ENCODE measurements around the gene LIG4. TPM values are rescaled to one million over a fixed set of nuclear protein-coding genes. Genes with fewer than 3 reads are reported as not detected.

The LIG4 gene
- total RNA-seq, 4 donors from 2014 or later: 10.2 to 18.7 (median 14.9) TPM

- DNase-seq: no peak
- H3K9me3 ChIP-seq: no peaks in the 10 kb centered on the region
- TF ChIP-seq POLR2A (IDR thresholded peaks at IDR 0.05): no peak
- TF ChIP-seq, protein P1, sequence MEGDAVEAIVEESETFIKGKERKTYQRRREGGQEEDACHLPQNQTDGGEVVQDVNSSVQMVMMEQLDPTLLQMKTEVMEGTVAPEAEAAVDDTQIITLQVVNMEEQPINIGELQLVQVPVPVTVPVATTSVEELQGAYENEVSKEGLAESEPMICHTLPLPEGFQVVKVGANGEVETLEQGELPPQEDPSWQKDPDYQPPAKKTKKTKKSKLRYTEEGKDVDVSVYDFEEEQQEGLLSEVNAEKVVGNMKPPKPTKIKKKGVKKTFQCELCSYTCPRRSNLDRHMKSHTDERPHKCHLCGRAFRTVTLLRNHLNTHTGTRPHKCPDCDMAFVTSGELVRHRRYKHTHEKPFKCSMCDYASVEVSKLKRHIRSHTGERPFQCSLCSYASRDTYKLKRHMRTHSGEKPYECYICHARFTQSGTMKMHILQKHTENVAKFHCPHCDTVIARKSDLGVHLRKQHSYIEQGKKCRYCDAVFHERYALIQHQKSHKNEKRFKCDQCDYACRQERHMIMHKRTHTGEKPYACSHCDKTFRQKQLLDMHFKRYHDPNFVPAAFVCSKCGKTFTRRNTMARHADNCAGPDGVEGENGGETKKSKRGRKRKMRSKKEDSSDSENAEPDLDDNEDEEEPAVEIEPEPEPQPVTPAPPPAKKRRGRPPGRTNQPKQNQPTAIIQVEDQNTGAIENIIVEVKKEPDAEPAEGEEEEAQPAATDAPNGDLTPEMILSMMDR (IDR thresholded peaks at IDR 0.05): peak; percentile 19 to 77 (median 66)
- H3K4me1 ChIP-seq: no peaks in the 10 kb centered on the region
- H3K27me3 ChIP-seq: no peaks in the 10 kb centered on the region
- no peak overlapping the region for H3K27ac ChIP-seq
- no peaks in the 10 kb centered on the region for H3K36me3 ChIP-seq
- WGBS, 2 donors: 92 to 96% methylated on average over 1 of the region's 1 CpG
- intact Hi-C loops (cut with DNase I): no loop called here
- H3K4me3 ChIP-seq (replicated peaks in 1 of 3): no peak overlapping the region
Observed at GRCh38 chr13:108227651-108228272, 12.4 kb upstream of the LIG4 start.

GRCh38 chr13:108226184-108226583 is 10.8 kb upstream of the LIG4 start:
- Histone ChIP-seq H3K27me3 (no peaks in the 10 kb centered on the region), H3K36me3 (no peaks in the 10 kb centered on the region), H3K27ac (no peak overlapping the region), H3K4me3 (replicated peaks in 1 of 3) (no peak overlapping the region), H3K9me3 (no peaks in the 10 kb centered on the region), H3K4me1 (no peaks in the 10 kb centered on the region)
- TF ChIP-seq, protein P1 (IDR thresholded peaks at IDR 0.05): no peak
- no peak for TF ChIP-seq POLR2A (IDR thresholded peaks at IDR 0.05)
- DNase-seq: no peak
- WGBS, 2 donors: 10 to 20% methylated on average over 1 of the region's 1 CpG
- intact Hi-C loops (cut with DNase I): no loop called here

- no peaks in the 10 kb centered on the region for H3K9me3 ChIP-seq
- DNase-seq: no peak
- TF ChIP-seq, protein P1 (IDR thresholded peaks at IDR 0.05): no peak
- TF ChIP-seq POLR2A (IDR thresholded peaks at IDR 0.05): no peak
- intact Hi-C loops (cut with DNase I): no loop called here
- H3K27ac ChIP-seq: no peak overlapping the region
- no peaks in the 10 kb centered on the region for H3K27me3 ChIP-seq
- whole genome bisulfite sequencing, 2 donors: 82 to 83% methylated on average over 1 of the region's 1 CpG
- H3K4me3 ChIP-seq (replicated peaks in 1 of 3): no peak overlapping the region
- H3K36me3 ChIP-seq: no peaks in the 10 kb centered on the region
- H3K4me1 ChIP-seq: peaks cover under 1 to 6% of the 10 kb centered on the region in 2 donors
Observed at GRCh38 chr13:108225440-108225839, 10.1 kb upstream of the LIG4 start.

GRCh38 chr13:108223687-108224503 is 8.6 kb upstream of the LIG4 start:
- WGBS, 2 donors: 81% methylated on average over 7 of the region's 7 CpGs

More at GRCh38 chr13:108223687-108224503, 8.6 kb upstream of the LIG4 start:
- no peak overlapping the region for H3K4me3 ChIP-seq (replicated peaks in 1 of 3)
- H3K9me3 ChIP-seq: no peaks in the 10 kb centered on the region
- intact Hi-C loops (cut with DNase I): no loop called here
- peaks cover 15 to 20% of the 10 kb centered on the region in 2 donors for H3K4me1 ChIP-seq
- no peaks in the 10 kb centered on the region for H3K27me3 ChIP-seq
- DNase-seq: no peak
- no peak overlapping the region for H3K27ac ChIP-seq
- no peak for TF ChIP-seq POLR2A (IDR thresholded peaks at IDR 0.05)
- TF ChIP-seq, protein P1 (IDR thresholded peaks at IDR 0.05): no peak
- H3K36me3 ChIP-seq: no peaks in the 10 kb centered on the region

All from thyroid gland (tissue), 4 donors.